Measurements from ENCODE around the gene EML2.
"Not testable (repeated sequence)": the region's sequence is repeated elsewhere in the genome, so short reads cannot be mapped to it uniquely, and the experiment has no call there.

EML2 gene, protein sequence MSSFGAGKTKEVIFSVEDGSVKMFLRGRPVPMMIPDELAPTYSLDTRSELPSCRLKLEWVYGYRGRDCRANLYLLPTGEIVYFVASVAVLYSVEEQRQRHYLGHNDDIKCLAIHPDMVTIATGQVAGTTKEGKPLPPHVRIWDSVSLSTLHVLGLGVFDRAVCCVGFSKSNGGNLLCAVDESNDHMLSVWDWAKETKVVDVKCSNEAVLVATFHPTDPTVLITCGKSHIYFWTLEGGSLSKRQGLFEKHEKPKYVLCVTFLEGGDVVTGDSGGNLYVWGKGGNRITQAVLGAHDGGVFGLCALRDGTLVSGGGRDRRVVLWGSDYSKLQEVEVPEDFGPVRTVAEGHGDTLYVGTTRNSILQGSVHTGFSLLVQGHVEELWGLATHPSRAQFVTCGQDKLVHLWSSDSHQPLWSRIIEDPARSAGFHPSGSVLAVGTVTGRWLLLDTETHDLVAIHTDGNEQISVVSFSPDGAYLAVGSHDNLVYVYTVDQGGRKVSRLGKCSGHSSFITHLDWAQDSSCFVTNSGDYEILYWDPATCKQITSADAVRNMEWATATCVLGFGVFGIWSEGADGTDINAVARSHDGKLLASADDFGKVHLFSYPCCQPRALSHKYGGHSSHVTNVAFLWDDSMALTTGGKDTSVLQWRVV

GRCh38 chr19:45638930-45639729 is at the start of gene EML2:
Gene EML2, minus strand, starts transcription at chr19:45639397. Its CDS starts 21 bp downstream, at chr19:45639376.
- peak; percentile 38 for DNase-seq

DNA sequence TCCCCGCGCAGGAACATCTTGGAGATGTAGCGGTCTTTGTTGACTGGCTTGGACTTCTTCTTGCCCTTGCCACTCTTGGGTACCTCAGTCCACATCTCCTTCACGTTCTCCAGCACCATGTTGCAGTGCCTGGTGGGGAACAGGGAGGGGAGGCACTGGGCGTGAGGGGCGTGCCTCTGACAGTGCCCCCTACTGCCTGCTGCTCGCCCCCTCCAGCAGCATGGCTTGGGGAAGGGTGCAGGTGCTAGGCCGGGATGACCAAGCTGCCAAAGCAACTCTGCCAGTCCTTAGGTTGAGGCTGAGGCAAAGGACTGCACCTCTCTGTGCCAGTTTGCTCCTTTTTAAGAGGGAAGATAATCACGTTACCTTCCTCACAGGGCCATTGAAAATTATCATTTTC is 48.4 kb upstream of the EML2 start:
- no peak for DNase-seq

DNA sequence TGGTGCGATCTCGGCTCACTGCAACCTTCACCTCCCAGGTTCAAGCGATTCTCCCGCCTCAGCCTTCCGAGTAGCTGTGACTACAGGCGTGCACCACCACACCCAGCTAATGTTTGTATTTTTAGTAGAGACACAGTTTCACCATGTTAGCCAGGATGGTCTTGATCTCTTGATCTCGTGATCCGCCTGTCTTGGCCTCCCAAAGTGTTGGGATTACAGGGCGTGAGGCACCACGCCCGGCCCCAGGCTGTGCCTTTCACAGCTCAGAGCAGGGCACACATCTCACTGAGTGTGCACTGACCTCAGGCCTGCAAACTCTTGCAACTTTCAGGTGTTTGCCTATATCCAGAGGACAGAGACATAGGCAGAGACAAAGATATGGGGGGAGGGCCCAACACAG is 45.8 kb upstream of the EML2 start:
- DNase-seq = not testable (repeated sequence)

DNA sequence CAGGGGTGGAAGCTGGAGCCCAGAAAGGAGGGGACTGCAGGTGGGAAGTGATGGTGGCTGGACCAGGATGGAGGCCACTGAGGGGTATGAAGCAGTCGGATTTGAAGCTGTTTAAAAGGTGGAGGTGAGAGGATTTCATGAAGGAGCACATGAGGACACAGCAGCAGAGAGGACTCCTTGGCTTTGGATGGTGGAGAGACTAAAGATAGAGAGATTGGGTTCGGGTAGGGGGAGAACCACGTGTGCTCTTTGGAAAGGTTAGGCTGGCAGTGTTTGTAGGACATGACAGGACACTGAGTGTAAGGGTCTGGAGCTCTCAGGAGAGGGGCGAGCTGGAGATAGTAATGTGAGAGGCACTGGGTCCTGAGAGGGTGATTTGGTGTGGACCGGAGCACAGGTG is 43.7 kb upstream of the EML2 start:
- no peak for DNase-seq

- DNase-seq = no peak
Measured at GRCh38 chr19:45682117-45682516, 42.9 kb upstream of the EML2 start.

DNA sequence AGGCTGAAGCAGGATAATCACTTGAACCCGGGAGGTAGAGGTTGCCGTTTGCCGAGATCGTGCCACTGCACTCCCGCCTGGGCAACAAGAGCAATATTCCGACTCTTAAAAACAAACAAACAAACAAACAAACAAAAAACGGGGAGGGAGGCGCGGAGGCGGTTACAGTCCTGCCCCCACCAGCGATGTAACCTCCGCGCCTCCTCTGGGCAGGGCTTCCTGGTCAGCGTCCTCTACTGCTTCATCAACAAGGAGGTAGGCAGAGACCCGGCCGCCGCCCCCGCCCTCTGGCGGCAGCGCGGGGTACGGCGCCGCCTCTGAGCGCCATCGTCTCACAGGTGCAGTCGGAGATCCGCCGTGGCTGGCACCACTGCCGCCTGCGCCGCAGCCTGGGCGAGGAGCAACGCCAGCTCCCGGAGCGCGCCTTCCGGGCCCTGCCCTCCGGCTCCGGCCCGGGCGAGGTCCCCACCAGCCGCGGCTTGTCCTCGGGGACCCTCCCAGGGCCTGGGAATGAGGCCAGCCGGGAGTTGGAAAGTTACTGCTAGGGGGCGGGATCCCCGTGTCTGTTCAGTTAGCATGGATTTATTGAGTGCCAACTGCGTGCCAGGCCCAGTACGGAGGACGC is 42.3 kb upstream of the EML2 start:
- DNase-seq = peak; percentile 78

DNA sequence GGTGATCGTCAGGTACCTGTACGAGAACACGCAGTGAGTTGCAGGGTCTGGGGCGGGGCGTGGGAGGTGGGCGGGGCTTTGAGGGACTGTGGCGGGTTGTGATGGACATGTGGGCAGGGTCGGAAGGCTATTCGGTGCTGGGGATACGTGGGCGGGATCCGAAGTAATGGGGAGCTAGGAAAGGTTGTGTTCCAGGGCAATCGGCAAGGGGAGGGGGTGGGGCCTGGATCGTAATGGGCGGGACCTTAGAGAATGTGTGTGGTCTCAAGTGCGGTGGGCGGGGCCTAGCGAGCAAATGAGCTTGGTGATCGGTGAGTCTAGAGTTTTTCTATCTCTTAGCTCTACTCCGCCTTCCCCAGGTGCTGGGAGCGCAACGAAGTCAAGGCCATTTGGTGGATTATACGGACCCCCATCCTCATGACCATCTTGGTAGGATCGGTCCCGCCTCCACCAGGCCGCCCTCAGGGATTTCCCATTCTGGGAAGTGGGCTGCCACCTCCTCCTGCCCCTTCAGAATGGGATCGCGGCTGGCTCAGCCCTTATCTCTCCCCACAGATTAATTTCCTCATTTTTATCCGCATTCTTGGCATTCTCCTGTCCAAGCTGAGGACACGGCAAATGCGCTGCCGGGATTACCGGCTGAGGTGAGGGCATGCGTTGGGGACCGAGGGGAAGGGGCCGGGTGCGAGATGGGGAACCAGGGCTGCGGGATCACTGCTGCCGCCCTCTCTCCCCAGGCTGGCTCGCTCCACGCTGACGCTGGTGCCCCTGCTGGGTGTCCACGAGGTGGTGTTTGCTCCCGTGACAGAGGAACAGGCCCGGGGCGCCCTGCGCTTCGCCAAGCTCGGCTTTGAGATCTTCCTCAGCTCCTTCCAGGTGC is 38.4 kb upstream of the EML2 start:
- DNase-seq = no peak

DNA sequence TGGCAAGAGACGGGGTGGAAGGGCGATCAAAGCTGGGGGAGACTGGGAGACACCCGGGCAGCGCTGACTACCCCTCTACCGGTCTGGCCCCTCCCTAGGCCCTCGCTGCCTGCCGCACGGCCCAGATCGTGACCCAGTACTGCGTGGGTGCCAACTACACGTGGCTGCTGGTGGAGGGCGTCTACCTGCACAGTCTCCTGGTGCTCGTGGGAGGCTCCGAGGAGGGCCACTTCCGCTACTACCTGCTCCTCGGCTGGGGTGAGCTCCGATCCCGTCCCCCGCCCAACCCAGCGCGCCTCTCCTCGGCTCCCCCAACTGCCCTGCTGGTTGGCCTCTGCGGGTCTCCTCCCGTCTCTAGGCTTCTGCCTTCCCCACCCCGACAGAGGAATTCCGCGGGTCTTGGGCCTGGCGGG is 37.7 kb upstream of the EML2 start:
- DNase-seq = no peak

GRCh38 chr19:45674946-45675345 is 35.7 kb upstream of the EML2 start:
- DNase-seq = no peak

DNA sequence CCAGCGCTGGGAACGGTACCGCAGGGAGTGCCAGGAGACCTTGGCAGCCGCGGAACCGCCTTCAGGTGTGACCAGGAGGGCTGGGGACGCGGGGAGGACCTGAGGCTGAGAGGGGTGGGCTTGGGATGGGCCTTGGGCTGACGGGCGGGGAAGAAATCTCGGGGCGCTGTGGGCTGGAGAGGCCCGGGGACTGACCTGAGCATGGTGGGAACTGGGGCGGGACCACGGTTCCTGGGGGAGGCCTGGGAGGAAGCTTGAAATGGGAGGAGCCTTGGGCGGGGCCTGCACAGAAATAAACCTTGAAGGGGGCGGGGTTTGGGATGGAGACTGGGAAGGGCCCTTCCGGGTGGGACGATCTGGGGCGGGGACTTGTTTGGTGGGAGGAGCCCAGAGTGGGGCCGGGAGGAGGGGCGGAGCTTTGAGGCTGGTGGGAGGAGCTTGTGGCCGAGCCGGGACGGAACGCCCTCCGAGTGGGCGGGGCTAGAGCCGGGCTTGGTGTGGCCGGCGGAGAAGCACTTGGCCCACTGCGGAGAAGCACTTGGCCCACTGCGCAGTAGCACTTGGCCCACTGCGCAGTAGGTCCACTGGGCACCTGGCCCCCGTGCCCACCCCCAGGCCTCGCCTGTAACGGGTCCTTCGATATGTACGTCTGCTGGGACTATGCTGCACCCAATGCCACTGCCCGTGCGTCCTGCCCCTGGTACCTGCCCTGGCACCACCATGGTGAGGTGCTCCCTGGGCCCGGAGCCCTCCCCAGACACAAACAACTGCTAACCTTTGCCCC is 31.7 kb upstream of the EML2 start:
- no peak for DNase-seq

DNA sequence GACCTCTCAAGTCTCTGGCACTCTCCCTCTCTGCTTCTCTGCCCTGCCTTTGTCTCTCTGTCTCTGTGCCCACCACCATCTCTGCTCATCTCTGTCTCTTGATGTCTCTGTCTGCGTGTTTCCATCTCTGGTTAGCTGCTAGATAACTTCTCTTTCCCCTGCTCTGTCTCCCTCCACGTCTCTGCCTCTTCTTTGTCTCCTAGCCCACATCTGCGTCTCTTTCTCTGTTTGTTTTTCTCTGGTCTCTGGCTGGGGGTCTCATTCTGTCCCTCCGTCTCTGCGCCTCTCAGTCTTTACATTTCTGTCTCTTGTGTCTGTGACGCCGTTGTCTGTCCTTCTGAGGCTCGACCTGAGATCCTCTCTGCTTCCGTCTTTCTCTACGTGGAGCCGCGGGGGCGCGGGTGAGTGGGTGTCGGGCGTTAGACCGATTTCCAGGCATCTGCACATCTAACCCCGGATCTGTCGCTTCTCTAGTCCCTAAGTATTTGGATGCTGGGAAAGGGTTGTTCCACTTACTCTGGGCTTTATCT is 29.2 kb upstream of the EML2 start:
- no peak for DNase-seq

GRCh38 chr19:45667620-45668341 is 28.6 kb upstream of the EML2 start, which contains the start of gene GIPR:
Gene GIPR, plus strand, starts transcription at chr19:45668221. Its CDS starts 1,300 bp downstream, at chr19:45669521.
- peak; percentile 60 for DNase-seq

DNA sequence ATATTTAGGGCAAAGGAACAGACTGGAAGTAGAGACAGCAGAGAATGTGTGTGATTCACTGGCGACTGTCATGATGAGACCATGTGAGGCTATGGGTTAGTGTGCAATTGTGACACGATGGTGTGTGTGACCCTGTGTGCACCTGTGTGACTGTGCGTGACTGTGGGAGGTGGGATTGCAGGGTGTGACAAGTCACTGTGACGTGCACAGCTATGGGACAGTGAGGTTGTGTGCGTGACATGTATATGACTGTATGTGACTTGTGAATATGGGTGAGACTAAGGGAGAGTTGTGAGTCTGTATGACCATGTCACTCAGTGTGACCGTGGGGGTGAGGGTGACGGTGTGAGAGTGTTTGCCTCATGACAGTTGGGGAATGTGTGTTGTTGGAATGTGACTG is 25.4 kb upstream of the EML2 start:
- no peak for DNase-seq

- DNase-seq = no peak
Measured at GRCh38 chr19:45663800-45664199, 24.6 kb upstream of the EML2 start.

DNA sequence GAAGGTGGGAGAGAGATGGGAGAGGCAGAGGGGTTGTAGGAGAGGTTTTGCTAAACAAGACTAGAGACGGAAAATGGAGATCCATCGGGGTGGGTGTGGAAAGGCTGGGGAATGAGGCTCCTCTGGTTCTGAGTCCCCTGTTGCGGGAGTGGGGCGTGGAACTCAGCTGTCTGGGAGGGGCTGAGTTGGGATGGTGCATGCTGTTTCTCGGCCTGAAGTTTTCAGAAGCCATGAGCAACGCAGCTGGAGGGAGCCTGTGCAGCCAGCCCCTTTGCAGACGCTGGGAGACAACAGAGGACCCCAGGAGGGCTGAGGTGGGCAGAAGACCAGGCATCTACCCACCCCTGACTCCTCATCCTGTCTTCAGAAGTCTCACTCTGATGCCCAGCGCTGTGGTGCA is 21.4 kb upstream of the EML2 start:
- no peak for DNase-seq

- DNase-seq = no peak
Measured at GRCh38 chr19:45659096-45659729, 20.0 kb upstream of the EML2 start.

DNA sequence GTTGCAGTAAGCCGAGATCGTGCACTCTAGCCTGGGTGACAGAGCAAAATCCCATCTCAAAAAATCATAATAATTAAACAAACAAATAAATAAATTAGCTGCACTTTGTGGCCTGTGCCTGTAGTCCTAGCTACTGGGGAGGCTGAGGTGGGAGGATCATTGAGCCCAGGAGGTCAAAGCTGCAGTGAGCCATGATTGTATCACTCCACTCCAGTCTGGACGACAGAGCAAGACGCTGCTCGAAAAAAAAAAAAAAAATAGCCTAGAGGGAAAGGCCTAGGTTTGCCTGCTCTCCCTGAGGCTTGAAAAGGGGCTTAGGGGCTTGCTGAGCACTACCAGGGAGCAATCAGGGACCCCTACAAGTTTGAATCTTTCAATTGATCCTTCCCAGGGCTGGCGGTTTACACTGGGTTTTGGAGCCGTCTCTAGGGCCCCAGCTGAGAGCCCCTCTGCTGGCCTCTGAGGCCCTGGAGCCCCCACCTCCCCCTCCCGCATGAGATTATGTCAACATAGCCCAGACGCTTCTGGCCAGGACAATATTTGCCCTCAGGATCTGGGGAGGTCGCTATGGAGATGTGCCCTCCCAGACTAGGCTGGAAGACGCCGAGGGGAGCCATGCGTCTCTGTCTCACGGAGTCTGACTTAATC is 18.4 kb upstream of the EML2 start:
- DNase-seq = no peak

GRCh38 chr19:45655073-45655472 is 15.9 kb upstream of the EML2 start:
- no peak for DNase-seq

DNA sequence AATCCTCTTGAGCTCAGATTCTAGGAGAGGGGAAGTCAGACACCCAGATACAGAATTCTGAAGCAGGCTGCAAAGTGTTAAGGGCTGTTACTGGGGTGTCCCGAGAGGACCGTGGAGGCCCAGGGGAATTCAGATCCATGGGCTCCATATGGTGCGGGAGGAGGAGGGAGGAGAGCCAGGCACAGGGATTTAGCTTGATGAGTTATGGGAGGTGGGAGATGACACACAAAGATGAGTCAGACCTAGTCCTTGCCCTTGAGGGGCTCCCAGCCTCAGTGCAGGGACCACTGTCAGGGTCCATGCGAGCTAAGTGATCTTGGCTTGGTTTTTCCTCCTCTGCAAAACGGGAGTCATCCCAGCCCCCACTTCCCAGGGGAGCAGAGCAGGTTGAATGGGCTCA is 14.4 kb upstream of the EML2 start:
- DNase-seq = peak; percentile 86
